K562 (cell line): Measurements from ENCODE around the gene SAMM50. TPM values are rescaled to one million over a fixed set of nuclear protein-coding genes. Genes with fewer than 3 reads are reported as not detected.

Source experiments
- ATF7 ChIP-seq: fragments of 450-650 bp; IDR thresholded peaks from 2 replicates; pipeline ENCODE4 v1.7.1; 2014; ENCODE audit warnings: mild to moderate bottlenecking, moderate library complexity
- CREB3 ChIP-seq: fragments of 450-650 bp; conservative IDR thresholded peaks from 2 replicates; pipeline ENCODE4 v1.6.1; 2016; ENCODE audit warnings: missing genetic modification characterization, low read depth, mild to moderate bottlenecking, missing compliant biosample characterization, moderate library complexity
- ETV1 ChIP-seq: fragments of 450-650 bp; conservative IDR thresholded peaks from 2 replicates; pipeline ENCODE4 v1.6.1; 2016; ENCODE audit warnings: missing genetic modification characterization, control low read depth, low read depth, missing compliant biosample characterization
- GTF2B ChIP-seq: IDR thresholded peaks from 2 replicates; pipeline ENCODE4 v1.6.1; 2011; ENCODE audit not compliant: insufficient read length; ENCODE audit errors: extremely low read depth
- LEF1 ChIP-seq: fragments of 450-650 bp; IDR thresholded peaks from 2 replicates; pipeline ENCODE4 v1.6.1; 2016; ENCODE audit warnings: mild to moderate bottlenecking
- MCM3 ChIP-seq: fragments of 450-650 bp; IDR thresholded peaks from 2 replicates; pipeline ENCODE4 v1.6.1; 2016
- NFE2 ChIP-seq: IDR thresholded peaks from 2 replicates; pipeline ENCODE4 v1.6.1; 2014; ENCODE audit warnings: antibody characterized with exemption, low read depth
- PKNOX1 ChIP-seq: fragments of 450-650 bp; IDR thresholded peaks from 2 replicates; pipeline ENCODE4 v1.6.1; 2016
- REST ChIP-seq, 2 experiments: fragments of 450-650 bp; formaldehyde crosslinking in 1 of 2; IDR thresholded peaks; 2 replicates each; pipeline versions ENCODE4 v1.4.0 to v1.6.1; 2014 to 2020; ENCODE audit warnings: mild to moderate bottlenecking in 2 of 2, borderline replicate concordance in 1 of 2, low read depth in 1 of 2
- SPI1 ChIP-seq: IDR thresholded peaks from 2 replicates; pipeline ENCODE4 v1.6.1; 2011; ENCODE audit warnings: low read depth, low read length, control low read depth, borderline replicate concordance
- TCF15 ChIP-seq: fragments of 250-450 bp; sonication (Bioruptor Pico); IDR thresholded peaks from 2 replicates; pipeline ENCODE4 v1.8.0; 2022; ENCODE audit warnings: moderate library complexity, mild to moderate bottlenecking, inconsistent platforms
- ZBTB49 ChIP-seq: sonication (generic); formaldehyde crosslinking; IDR thresholded peaks from 2 replicates; pipeline ENCODE4 v1.8.0; 2022; ENCODE audit warnings: missing genetic modification reagents, mild to moderate bottlenecking, borderline replicate concordance
- polyA plus RNA-seq, 8 experiments: library from polyadenylated mRNA; depleted of rRNA in 4 of 8; stranded (reverse) in 5 of 8; unstranded in 3 of 8; fragments of >200 nt; fragmentation: Nextera tagmentation in 2 of 8; fragmentation: Illumina TruSeq in 1 of 8; extraction: Ambion mirVana in 2 of 8; extraction: Trizol in 1 of 8; gene quantifications; 2 replicates each; pipeline versions ENCODE4 v1.2.1 to v1.2.3, GENCODE V29; 2011 to 2014; ENCODE audit warnings: inconsistent platforms in 1 of 8, missing spikeins in 1 of 8
- total RNA-seq, 7 experiments: library from RNA; depleted of rRNA in 6 of 7; stranded (reverse); fragments of >200 nt in 6 of 7; fragmentation: Illumina TruSeq in 2 of 7; extraction: Trizol in 2 of 7; gene quantifications; 2 replicates each; pipeline versions ENCODE4 v1.2.1 to v1.2.3, GENCODE V29; 2011 to 2021; ENCODE audit warnings: low replicate concordance in 1 of 7

Gene SAMM50
- total and polyA plus RNA-seq, 9 of the 15 experiments (the other 6 are each of a cell fraction or from before 2014, with no cell fraction given) = 14.6 to 49.3 (median 38.1) TPM

GRCh38 chr22:43993072-43993760 is 38.0 kb downstream of the SAMM50 start (continued):
- TF ChIP-seq REST (IDR thresholded peaks at IDR 0.05; ENCODE audit: borderline replicate concordance) (peak; percentile 76), REST (CRISPR knock-in tag; IDR thresholded peaks at IDR 0.05; ENCODE audit: low read depth) (no peak), TCF15 (CRISPR knock-in tag) (no peak), SPI1 (0 out of 2 replicates have a peak, but pooled peaks have one; percentile 15), MCM3 (no peak), NFE2 (no peak), PKNOX1 (no peak), ETV1 (tag) (no peak), LEF1 (no peak), CREB3 (tag) (no peak), GTF2B (no peak), ATF7 (no peak), ZBTB49 (CRISPR knock-in tag) (no peak)
